H9 (cell line): ENCODE results near the gene PLEKHG5. TPM values are rescaled to one million over a fixed set of nuclear protein-coding genes. Genes with fewer than 3 reads are reported as not detected.

ENCODE experiments used
- DNase-seq: peaks from one replicate; pipeline ENCODE4 v3.0.0-alpha.2; 2017
- H2AFZ ChIP-seq: one replicate; pipeline ENCODE4 v1.6.1; 2013; ENCODE audit warnings: mild to moderate bottlenecking, low read length, control low read depth, moderate library complexity
- H2AK5ac ChIP-seq: 2 replicates; pipeline ENCODE4 v1.6.1; 2013; ENCODE audit warnings: low read length, control low read depth, mixed read lengths; ENCODE audit not compliant: insufficient read length
- H2BK120ac ChIP-seq: one replicate; pipeline ENCODE4 v1.6.1; 2013; ENCODE audit warnings: low read depth, mild to moderate bottlenecking, low read length, control low read depth, inconsistent platforms; ENCODE audit not compliant: poor library complexity, severe bottlenecking
- H2BK12ac ChIP-seq: 2 replicates; pipeline ENCODE4 v1.6.1; 2013; ENCODE audit warnings: low read length, control low read depth, mixed read lengths, low read depth; ENCODE audit not compliant: insufficient read length
- H2BK15ac ChIP-seq: 2 replicates; pipeline ENCODE4 v1.6.1; 2013; ENCODE audit warnings: low read depth, low read length, control low read depth
- H2BK20ac ChIP-seq: one replicate; pipeline ENCODE4 v1.6.1; 2013; ENCODE audit warnings: low read depth, mild to moderate bottlenecking, low read length, control low read depth, inconsistent platforms; ENCODE audit not compliant: poor library complexity, severe bottlenecking
- H2BK5ac ChIP-seq: 2 replicates; pipeline ENCODE4 v1.6.1; 2013; ENCODE audit warnings: low read length, control low read depth, mixed read lengths; ENCODE audit not compliant: insufficient read length
- H3K14ac ChIP-seq: 2 replicates; pipeline ENCODE4 v1.6.1; 2013; ENCODE audit warnings: low read length, control low read depth; ENCODE audit not compliant: insufficient read depth
- H3K18ac ChIP-seq: 2 replicates; pipeline ENCODE4 v1.6.1; 2013; ENCODE audit warnings: low read depth, mild to moderate bottlenecking, mixed read lengths, low read length, control low read depth; ENCODE audit not compliant: insufficient read length
- H3K23ac ChIP-seq: 2 replicates; pipeline ENCODE4 v1.6.1; 2013; ENCODE audit warnings: low read length, control low read depth, mixed read lengths, low read depth; ENCODE audit not compliant: insufficient read length
- H3K23me2 ChIP-seq: 2 replicates; pipeline ENCODE4 v1.6.1; 2013; ENCODE audit warnings: low read depth, mild to moderate bottlenecking, mixed read lengths, low read length, control low read depth; ENCODE audit not compliant: insufficient read length, poor library complexity, severe bottlenecking
- H3K27ac ChIP-seq: 2 replicates; pipeline ENCODE4 v1.5.1; 2013; ENCODE audit warnings: low read length, control low read depth, mixed read lengths, low read depth; ENCODE audit not compliant: insufficient read length
- H3K27me3 ChIP-seq: 2 replicates; pipeline ENCODE4 v1.6.1; 2013; ENCODE audit warnings: low read length, control low read depth, inconsistent platforms; ENCODE audit not compliant: insufficient read depth
- H3K4ac ChIP-seq: 2 replicates; pipeline ENCODE4 v1.6.1; 2013; ENCODE audit warnings: low read depth, mild to moderate bottlenecking, control low read depth, inconsistent platforms, low read length, moderate library complexity
- H3K4me1 ChIP-seq: 2 replicates; pipeline ENCODE4 v1.6.1; 2013; ENCODE audit warnings: low read length, control low read depth, inconsistent platforms; ENCODE audit not compliant: insufficient read depth
- H3K4me2 ChIP-seq: 2 replicates; pipeline ENCODE4 v1.6.1; 2013; ENCODE audit warnings: low read length, control low read depth, mixed read lengths; ENCODE audit not compliant: insufficient read length, insufficient read depth
- H3K56ac ChIP-seq: 2 replicates; pipeline ENCODE4 v1.6.1; 2013; ENCODE audit warnings: low read depth, mild to moderate bottlenecking, mixed read lengths, low read length, control low read depth; ENCODE audit not compliant: insufficient read length
- H3K79me1 ChIP-seq: 2 replicates; pipeline ENCODE4 v1.6.1; 2013; ENCODE audit warnings: low read depth, mild to moderate bottlenecking, moderate library complexity, low read length, control low read depth, inconsistent platforms; ENCODE audit not compliant: insufficient read depth, poor library complexity, severe bottlenecking
- H3K79me2 ChIP-seq: 2 replicates; pipeline ENCODE4 v1.6.1; 2013; ENCODE audit warnings: low read length, control low read depth, inconsistent platforms; ENCODE audit not compliant: insufficient read depth
- H3K9ac ChIP-seq: 2 replicates; pipeline ENCODE4 v1.6.1; 2013; ENCODE audit warnings: low read length, control low read depth, mixed read lengths; ENCODE audit not compliant: insufficient read length; ENCODE audit errors: extremely low read depth
- H3K9me3 ChIP-seq: one replicate; pipeline ENCODE4 v1.6.1; 2013; ENCODE audit warnings: low read depth, low read length, inconsistent platforms; ENCODE audit not compliant: control insufficient read depth
- H3T11ph ChIP-seq: one replicate; pipeline ENCODE4 v1.6.1; 2013; ENCODE audit warnings: mild to moderate bottlenecking, low read length, control low read depth, inconsistent platforms
- H4K20me1 ChIP-seq: one replicate; pipeline ENCODE4 v1.6.1; 2013; ENCODE audit not compliant: control insufficient read depth, insufficient read length, insufficient read depth
- H4K5ac ChIP-seq: 2 replicates; pipeline ENCODE4 v1.6.1; 2013; ENCODE audit warnings: low read depth, mild to moderate bottlenecking, mixed read lengths, low read length, control low read depth; ENCODE audit not compliant: insufficient read length
- H4K8ac ChIP-seq: replicated peaks from 2 replicates; pipeline ENCODE4 v1.6.1; 2013; ENCODE audit warnings: low read length, control low read depth, mixed read lengths, low read depth; ENCODE audit not compliant: insufficient read length
- H4K91ac ChIP-seq: 2 replicates; pipeline ENCODE4 v1.6.1; 2013; ENCODE audit warnings: low read depth, mild to moderate bottlenecking, moderate library complexity, mixed read lengths, low read length, control low read depth; ENCODE audit not compliant: insufficient read length
- H3K27ac Mint-ChIP-seq, 3 experiments: 2 replicates in 2 of 3; 3 replicates in 1 of 3; pipeline ENCODE4 v1.8.0; 2020 to 2021; ENCODE audit warnings: mixed read lengths in 3 of 3, mild to moderate bottlenecking in 1 of 3, moderate library complexity in 1 of 3
- H3K27me3 Mint-ChIP-seq: 2 replicates; pipeline ENCODE4 v1.8.0; 2021; ENCODE audit warnings: low read depth, mild to moderate bottlenecking, moderate library complexity, mixed read lengths
- H3K36me3 Mint-ChIP-seq, 3 experiments: 2 replicates in 2 of 3; 3 replicates in 1 of 3; pipeline ENCODE4 v1.8.0; 2020 to 2021; ENCODE audit warnings: low read depth in 3 of 3, mixed read lengths in 3 of 3; ENCODE audit not compliant: insufficient read depth in 1 of 3
- H3K4me1 Mint-ChIP-seq, 2 experiments: 2 replicates each; pipeline ENCODE4 v1.8.0; 2020; ENCODE audit warnings: mixed read lengths in 2 of 2
- H3K4me3 Mint-ChIP-seq, 2 experiments: 2 replicates in 1 of 2; 3 replicates in 1 of 2; pipeline ENCODE4 v1.8.0; 2020 to 2021; ENCODE audit warnings: mild to moderate bottlenecking in 2 of 2, mixed read lengths in 2 of 2, moderate library complexity in 1 of 2
- H3K9me3 Mint-ChIP-seq, 2 experiments: 2 replicates in 1 of 2; 3 replicates in 1 of 2; pipeline ENCODE4 v1.8.0; 2020; ENCODE audit warnings: mild to moderate bottlenecking in 2 of 2, mixed read lengths in 2 of 2, moderate library complexity in 1 of 2
- CTCF ChIP-seq: fragments of 200-600 bp; sonication (generic); conservative IDR thresholded peaks from 3 replicates; pipeline ENCODE4 v1.8.0; 2021; ENCODE audit warnings: antibody characterized with exemption, mild to moderate bottlenecking
- WGBS: extraction: QIAGEN DNeasy Blood & Tissue Kit; methylation state at CpG from one replicate; pipeline ENCODE4 v1.1.7; 2013; ENCODE audit warnings: missing lambda C conversion rate, low lambda C conversion rate, mixed read lengths; ENCODE audit not compliant: insufficient read length; ENCODE audit errors: extremely low coverage; 5-methylcytosine and 5-hydroxymethylcytosine counted together
- total RNA-seq: library from RNA; stranded (reverse); gene quantifications from 2 replicates; pipeline ENCODE4 v1.2.1, GENCODE V29; 2021

The PLEKHG5 gene
- total RNA-seq, 1 experiment from 2014 or later: 22.3 TPM

GRCh38 chr1:6508154-6508815 lies 16.8 kb upstream of the PLEKHG5 start:
- H3K79me1 ChIP-seq: no peaks in the 10 kb centered on the region
- H4K20me1 ChIP-seq: no peaks in the 10 kb centered on the region
- no peak overlapping the region for H3K4ac ChIP-seq
- no peaks in the 10 kb centered on the region for H3K9me3 ChIP-seq
- H4K5ac ChIP-seq: no peak overlapping the region
- no peak overlapping the region for H2AFZ ChIP-seq
- no peaks in the 10 kb centered on the region for H3K4me1 ChIP-seq
- TF ChIP-seq CTCF: no peak
- H4K91ac ChIP-seq: no peak overlapping the region
- Mint-ChIP-seq H3K4me3 (no peak overlapping the region), H3K9me3 (no peaks in the 10 kb centered on the region), H3K36me3 (no peaks in the 10 kb centered on the region), H3K27ac (peak overlapping the region in 1 of 3 experiments; percentile 48; a peak in 1 of 7 replicates), H3K27me3 (0 out of 2 replicates have a peak, but pooled peaks cover 2% of the 10 kb centered on the region), H3K4me1 (peaks cover 0 to 3% of the 10 kb centered on the region in 2 experiments; a peak in 2 of 4 replicates)
- no CpG with 5 or more reads among the region's 18 CpGs for WGBS
- no peak overlapping the region for H3K18ac ChIP-seq
- no peaks in the 10 kb centered on the region for H3K27me3 ChIP-seq
- H4K8ac ChIP-seq: no peak overlapping the region
- no peaks in the 10 kb centered on the region for H3K79me2 ChIP-seq
- no peak for DNase-seq
- no peak overlapping the region for H3K9ac ChIP-seq
- H3K23ac ChIP-seq: no peak overlapping the region
- no peak overlapping the region for H2AK5ac ChIP-seq
- no peak overlapping the region for H2BK120ac ChIP-seq
- H3T11ph ChIP-seq: no peak overlapping the region
- H3K4me2 ChIP-seq: no peak overlapping the region
- H3K56ac ChIP-seq: no peak overlapping the region
- H2BK5ac ChIP-seq: no peak overlapping the region
- H2BK20ac ChIP-seq: no peak overlapping the region
- no peak overlapping the region for H2BK12ac ChIP-seq
- no peak overlapping the region for H3K27ac ChIP-seq
- no peaks in the 10 kb centered on the region for H3K23me2 ChIP-seq
- no peak overlapping the region for H2BK15ac ChIP-seq
- H3K14ac ChIP-seq: no peak overlapping the region
